HG03460 (cell line): Measurements from ENCODE around the gene TSHZ2.
"Not testable (repeated sequence)": the region's sequence is repeated elsewhere in the genome, so short reads cannot be mapped to it uniquely, and the experiment has no call there.

Experiments used
- ATAC-seq: cut with Tn5 transposase; IDR thresholded peaks from one replicate; pipeline ENCODE4 v1.9.1; 2021; ENCODE audit not compliant: unreplicated experiment

Gene TSHZ2

GRCh38 chr20:53302695-53303412 lies 330.7 kb downstream of the TSHZ2 start:
- no peak for ATAC-seq

DNA sequence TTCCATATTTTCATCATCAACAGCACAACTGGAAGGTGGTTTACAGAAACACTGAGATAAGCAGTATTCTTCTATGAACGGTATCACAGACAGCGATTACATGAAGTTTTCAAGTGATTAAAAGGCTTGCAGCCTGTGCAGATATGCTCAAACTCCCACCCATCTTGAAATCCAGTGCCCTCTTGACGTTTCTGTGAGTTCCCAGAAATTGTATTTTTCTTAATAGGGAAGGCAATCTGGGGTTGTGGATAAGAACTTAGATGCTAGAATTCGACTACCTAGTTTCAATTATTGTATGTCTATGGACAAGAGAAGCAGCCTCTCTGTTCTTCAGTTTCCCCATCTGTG lies 331.2 kb downstream of the TSHZ2 start:
- no peak for ATAC-seq

- ATAC-seq = no peak
These were observed 332.0 kb downstream of the TSHZ2 start for GRCh38 chr20:53304146-53304545.

- no peak for ATAC-seq
These were observed 334.1 kb downstream of the TSHZ2 start for GRCh38 chr20:53306192-53306805.

DNA sequence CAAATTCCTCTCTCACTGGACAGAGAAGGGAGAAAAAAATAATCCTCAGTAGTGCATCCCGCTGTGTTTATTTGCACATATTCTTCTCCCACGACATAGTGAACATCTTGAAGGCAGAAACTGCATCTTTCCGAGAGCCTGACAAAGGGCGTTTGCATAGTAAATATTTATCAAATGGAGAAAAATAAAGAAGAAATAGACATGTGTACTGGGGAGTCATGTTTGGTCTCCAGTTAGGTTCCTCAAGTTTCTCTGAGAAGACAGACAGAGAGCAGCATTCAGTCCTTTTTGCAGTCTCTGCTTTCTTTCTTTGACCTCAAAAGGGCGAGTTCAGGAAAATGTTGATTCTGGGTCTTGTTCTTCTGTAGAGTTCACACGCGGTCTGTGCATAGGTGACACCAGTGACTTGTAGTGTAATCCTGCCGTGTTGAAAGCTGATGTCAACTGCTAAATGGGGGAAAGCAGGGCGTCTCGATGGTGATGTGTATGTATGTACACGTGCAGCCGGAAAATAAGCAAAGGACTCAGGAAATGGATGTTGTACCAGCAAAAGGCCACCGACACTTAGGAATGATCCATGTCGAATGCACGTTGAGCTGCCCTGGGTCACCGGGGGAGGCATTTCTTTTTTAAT lies 335.9 kb downstream of the TSHZ2 start:
- ATAC-seq = no peak

DNA sequence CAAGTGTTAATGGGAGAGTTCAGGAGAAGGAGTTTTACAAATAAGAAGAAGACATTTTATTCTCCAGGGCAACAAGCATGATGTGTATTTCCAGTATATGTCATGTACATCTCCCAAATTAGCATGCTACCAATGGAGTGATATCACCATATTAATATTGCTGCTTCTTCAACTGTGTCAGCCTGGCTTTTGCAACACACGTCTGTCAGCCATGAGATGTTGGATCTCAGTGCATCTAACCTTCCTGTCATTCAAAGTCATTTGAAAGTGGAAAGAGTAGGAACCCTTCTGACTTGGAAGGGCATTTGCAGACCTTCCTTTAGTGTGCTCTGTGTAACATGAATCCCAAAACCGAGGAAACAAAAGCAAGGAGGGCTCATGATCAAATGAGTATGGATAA lies 337.4 kb downstream of the TSHZ2 start:
- no peak for ATAC-seq

- ATAC-seq = no peak
These were observed 340.8 kb downstream of the TSHZ2 start for GRCh38 chr20:53312957-53313356.

GRCh38 chr20:53316206-53316937 lies 344.2 kb downstream of the TSHZ2 start:
- ATAC-seq = no peak

DNA sequence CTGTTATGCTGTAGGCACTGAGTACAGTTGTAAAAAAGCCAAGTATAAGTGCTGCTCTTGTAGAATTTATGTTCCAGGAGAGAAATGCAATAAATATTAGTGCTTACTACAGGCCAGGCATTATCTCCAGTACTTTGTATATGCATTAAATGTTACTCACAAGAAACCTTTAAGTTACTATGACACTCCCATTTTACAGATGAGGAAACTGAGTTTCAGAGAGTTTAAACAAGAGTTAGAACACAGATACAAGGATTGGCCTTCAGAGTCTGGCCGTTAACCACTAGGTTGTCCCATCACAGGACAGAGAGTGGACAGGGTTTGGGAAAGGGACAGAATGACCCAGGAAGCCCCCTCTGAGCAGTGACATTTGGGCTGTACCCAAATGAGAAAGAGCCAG lies 347.0 kb downstream of the TSHZ2 start:
- ATAC-seq = no peak

- ATAC-seq = no peak
These were observed 347.6 kb downstream of the TSHZ2 start for GRCh38 chr20:53319716-53320115.

DNA sequence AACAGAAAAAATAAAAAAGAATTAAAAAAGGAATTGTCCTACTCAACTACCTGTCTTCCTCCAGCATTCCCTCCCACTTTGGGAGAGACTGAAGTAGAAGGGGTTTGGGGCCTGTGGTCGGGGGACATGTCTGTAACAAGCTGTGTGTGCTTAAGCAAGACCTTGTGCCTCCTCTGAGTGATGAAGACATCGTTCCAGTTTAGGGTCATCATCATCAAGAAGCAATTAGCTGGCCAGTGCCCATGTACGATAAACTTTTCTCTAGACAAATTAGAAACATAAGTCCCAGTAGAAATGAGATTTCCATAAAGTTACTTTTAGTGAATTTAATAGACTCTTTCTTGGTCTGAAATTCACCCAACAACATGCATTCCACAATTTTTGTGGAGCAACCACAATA lies 348.5 kb downstream of the TSHZ2 start:
- ATAC-seq = no peak

DNA sequence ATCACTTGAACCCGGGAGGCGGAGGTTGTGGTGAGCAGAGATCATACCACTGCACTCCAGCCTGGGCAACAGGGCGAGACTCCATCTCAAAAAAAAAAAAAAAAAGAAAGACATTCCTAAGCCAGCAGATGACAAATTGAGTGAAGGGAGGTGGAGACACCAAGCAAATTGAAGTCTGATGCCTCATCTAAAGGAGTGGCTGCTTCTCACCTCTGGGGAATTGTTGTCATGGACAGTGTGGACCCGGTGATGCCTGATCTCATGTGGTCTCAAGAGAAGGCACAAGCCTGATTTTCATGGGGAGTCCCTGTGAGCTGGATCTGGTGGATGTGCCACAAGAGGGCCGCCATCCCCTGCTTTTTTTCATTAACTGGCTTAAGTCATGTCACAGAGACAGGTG lies 349.4 kb downstream of the TSHZ2 start:
- no peak for ATAC-seq

DNA sequence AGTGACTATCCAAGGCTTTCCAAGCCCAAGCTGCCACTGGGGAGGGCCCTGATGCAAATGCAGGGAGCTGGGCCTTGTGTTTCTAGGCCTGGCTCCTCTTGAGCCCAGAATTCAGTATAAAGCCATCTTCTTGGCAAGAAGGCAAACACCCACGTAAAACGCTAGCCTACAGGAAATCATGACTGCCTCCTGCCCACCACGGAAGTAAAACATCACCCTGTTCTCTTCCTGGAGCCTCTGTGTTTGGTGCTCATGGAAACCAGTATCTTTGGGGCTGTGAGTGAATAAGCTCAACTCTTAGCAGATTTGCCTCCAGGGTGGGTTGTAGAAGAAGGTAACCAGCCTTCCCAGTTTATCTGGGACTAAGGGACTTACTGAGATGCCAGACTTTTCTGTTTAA lies 350.5 kb downstream of the TSHZ2 start:
- no peak for ATAC-seq

- not testable (repeated sequence) for ATAC-seq
These were observed 351.3 kb downstream of the TSHZ2 start for GRCh38 chr20:53323460-53323859.

DNA sequence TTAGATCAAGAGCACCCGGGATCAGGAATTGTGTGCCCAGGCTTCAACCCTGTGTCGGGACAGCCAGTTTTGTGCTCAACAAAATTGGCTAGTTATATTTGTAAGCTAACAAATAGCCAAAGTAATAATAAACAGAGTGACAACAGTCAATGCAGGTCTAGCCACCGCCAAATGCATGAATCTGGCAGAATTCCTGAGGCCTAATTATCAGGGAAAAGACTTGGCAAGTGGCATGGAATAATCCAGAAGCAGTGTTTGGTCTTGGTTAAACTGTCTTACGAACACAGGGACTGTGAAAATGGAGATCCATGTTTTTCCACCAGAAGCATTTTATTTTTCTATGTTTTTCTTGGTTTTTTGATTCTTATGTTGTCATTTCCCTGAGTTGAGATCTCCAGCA lies 352.7 kb downstream of the TSHZ2 start:
- ATAC-seq = no peak

GRCh38 chr20:53328961-53329360 lies 356.8 kb downstream of the TSHZ2 start:
- ATAC-seq = no peak

- ATAC-seq = no peak
These were observed 357.6 kb downstream of the TSHZ2 start for GRCh38 chr20:53329781-53330180.

DNA sequence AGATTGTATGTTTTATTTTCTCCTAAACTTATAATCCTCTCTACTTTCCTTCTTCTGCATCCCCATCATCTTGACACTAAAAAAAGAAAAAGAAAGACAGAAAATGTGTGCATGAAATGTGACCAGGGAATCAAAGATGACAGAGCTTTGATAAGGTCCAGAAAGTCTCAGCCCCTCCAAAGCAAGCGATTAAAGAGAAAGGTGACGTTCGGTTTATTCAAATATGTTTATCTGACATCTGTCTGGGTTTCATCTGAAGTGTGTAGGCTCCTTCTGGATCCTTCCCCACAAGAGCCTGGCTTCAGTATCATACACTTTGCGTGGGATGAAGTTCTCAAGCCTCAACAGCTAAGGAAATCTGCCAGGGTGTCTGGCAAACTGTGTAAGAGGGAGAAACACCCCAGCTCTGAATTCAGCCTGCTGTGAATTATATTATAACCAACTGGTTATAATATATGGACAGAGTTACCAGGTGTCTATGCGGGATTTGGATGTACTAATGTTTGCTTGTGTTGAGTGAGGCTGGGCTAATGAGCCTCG lies 358.5 kb downstream of the TSHZ2 start:
- ATAC-seq = no peak

DNA sequence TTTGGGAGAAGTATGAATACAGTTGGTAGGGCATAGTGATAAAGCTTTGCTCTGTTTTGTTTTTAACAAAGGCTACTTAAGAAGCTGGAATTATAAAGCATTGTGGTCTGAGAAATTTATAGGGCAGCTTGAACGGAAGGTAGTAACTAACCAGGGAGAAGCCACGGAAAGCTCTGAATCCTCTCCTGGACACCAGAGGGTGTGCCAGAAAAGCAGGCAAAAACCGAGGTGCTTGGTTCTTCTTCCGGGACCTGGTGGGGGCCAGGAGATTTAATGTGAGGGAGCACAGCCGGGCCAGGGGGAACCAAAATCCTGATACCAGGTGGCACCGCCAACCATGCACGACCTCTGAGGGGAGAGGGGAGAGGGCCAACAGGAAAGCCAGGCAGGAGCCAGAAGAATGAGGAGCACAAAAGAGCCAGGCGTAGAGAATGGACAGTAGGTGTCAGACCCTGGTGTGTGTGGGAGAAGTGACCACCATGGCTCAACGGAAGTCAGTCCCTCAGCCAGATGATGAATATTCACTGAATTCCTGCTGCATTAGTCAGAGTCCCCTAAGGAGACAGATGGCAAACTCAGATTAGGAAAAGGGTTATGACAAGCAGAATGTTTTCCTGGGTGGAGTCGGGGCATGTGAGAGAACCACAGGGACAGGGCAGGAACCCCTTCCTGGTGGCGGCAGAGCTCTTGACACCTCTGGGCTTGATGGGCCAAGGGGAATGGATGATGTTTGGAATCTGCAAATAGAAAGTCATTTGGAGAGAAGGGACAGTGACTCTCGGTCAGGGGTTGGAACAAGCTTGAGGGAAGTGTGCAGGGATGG lies 359.2 kb downstream of the TSHZ2 start:
- no peak for ATAC-seq

- ATAC-seq = no peak
These were observed 360.1 kb downstream of the TSHZ2 start for GRCh38 chr20:53332022-53332837.
